HG03025 (cell line): ENCODE results near the gene SND1.

Experiments
- ATAC-seq: cut with Tn5 transposase; IDR thresholded peaks from one replicate; pipeline ENCODE4 v1.9.1; 2021; ENCODE audit warnings: mild to moderate bottlenecking, moderate library complexity; ENCODE audit not compliant: unreplicated experiment, low FRiP score

Gene SND1

GRCh38 chr7:128025819-128026218, 373.8 kb downstream of the SND1 start:
- ATAC-seq, result no peak

GRCh38 chr7:128026551-128026950, 374.6 kb downstream of the SND1 start:
- no peak for ATAC-seq

GRCh38 chr7:128027485-128027980, 375.5 kb downstream of the SND1 start:
- ATAC-seq, result no peak

GRCh38 chr7:128029405-128029995, 377.5 kb downstream of the SND1 start:
- ATAC-seq, result no peak

- ATAC-seq, result no peak
These were observed 378.3 kb downstream of the SND1 start for GRCh38 chr7:128030263-128030653.

- ATAC-seq, result peak; percentile 32
These were observed 378.9 kb downstream of the SND1 start, which contains the start of gene LRRC4 for GRCh38 chr7:128030654-128031611. LRRC4 (minus strand) TSS chr7:128031437; CDS start chr7:128030640, 797 bp downstream.

- ATAC-seq, result peak; percentile 44
These were observed 380.1 kb downstream of the SND1 start for GRCh38 chr7:128031901-128032604.

GRCh38 chr7:128032605-128033235, 380.7 kb downstream of the SND1 start:
- ATAC-seq, result no peak

GRCh38 chr7:128033246-128033645, 381.3 kb downstream of the SND1 start:
- ATAC-seq, result no peak

GRCh38 chr7:128034825-128035224, 382.8 kb downstream of the SND1 start:
- no peak for ATAC-seq

GRCh38 chr7:128035712-128036111, 383.7 kb downstream of the SND1 start:
- ATAC-seq, result no peak

- ATAC-seq, result no peak
These were observed 384.4 kb downstream of the SND1 start for GRCh38 chr7:128036226-128036940.

- no peak for ATAC-seq
These were observed 385.1 kb downstream of the SND1 start for GRCh38 chr7:128037081-128037480.

GRCh38 chr7:128037880-128038619, 386.1 kb downstream of the SND1 start:
- ATAC-seq, result no peak

GRCh38 chr7:128039544-128039953, 387.6 kb downstream of the SND1 start:
- ATAC-seq, result no peak

- ATAC-seq, result no peak
These were observed 388.2 kb downstream of the SND1 start for GRCh38 chr7:128040205-128040604.

GRCh38 chr7:128041203-128041602, 389.2 kb downstream of the SND1 start:
- no peak for ATAC-seq

GRCh38 chr7:128042012-128042411, 390.0 kb downstream of the SND1 start:
- ATAC-seq, result no peak

- ATAC-seq, result no peak
These were observed 392.1 kb downstream of the SND1 start for GRCh38 chr7:128044064-128044463.
